ENCODE measurements around the gene LBX1.
A peak's percentile ranks its signal among the peaks of the same experiment; 100 is the strongest.
"Not testable (repeated sequence)": the region's sequence is repeated elsewhere in the genome, so short reads cannot be mapped to it uniquely, and the experiment has no call there.

Gene LBX1

DNA sequence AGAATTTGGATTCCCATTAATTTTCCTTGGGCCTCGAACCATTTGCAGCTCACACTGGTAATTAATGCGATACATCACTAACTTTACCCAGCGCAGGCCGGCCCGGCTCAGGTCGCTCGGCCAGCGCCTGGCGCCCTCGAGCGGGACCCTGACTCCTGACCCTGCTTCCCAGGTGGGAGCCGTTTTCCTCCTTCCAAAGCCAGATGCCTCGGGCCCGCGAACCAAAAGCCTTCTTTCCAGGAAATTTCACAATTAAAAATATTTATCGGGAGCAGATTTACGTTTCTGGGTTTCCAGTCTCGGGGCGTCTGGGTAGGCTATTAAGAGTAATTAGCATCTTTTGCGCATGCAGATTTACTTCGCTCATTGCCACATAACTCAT lies 12.2 kb downstream of the LBX1 start:
- no peaks in the 10 kb centered on the region for H3K36me3 Mint-ChIP-seq (ENCODE audit: low read depth)
- intact Hi-C loops (cut with micrococcal nuclease) = no loop called here
- H3K4me1 Mint-ChIP-seq (ENCODE audit: low read depth) = peaks cover 28% of the 10 kb centered on the region
- no peak overlapping the region for H3K4me3 Mint-ChIP-seq
- no peaks in the 10 kb centered on the region for H3K9me3 Mint-ChIP-seq
- peaks cover 97% of the 10 kb centered on the region for H3K27me3 Mint-ChIP-seq
- H3K27ac Mint-ChIP-seq = no peak overlapping the region

DNA sequence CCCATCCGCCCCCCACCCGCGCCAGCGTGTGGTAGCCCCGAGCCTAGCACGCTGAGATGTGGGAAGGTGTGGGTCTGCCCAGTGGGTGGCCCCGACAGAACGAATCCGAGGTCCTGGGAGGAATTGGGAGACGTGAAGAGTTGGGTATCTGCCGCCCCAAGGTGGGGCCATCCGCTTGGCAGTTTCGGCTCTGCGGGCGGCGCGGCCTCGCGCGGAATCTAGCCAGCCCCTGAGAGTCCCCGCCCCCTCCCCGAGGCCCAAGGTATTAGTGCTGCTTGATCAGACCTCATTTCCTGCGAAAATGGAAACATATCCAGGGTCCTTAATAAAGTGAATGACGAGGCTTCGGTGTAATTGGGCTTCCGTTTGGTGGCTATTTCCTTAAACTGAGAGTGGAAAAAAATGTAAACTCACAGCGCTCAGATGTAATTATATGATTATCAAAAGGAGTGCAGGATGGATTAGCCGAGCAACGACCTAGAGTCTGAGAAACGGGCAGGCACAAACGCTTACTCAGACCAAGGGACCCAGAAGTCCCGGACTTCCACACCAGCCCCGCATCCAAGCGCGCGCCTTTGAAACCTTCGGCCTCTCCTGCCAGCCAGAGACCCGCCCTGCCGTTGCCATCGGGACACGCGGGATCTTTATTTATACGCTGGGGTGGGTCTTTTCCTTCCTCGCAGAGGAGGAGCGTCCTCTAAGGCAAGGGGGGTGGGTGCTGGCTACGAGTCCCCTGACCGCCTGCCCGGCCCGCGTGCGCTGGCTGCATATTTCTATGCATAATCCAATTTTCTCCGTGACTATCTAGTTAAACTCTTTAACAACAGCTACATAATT lies 12.8 kb downstream of the LBX1 start:
- H3K27me3 Mint-ChIP-seq = peaks cover 97% of the 10 kb centered on the region
- H3K36me3 Mint-ChIP-seq (ENCODE audit: low read depth) = no peaks in the 10 kb centered on the region
- no peak overlapping the region for H3K27ac Mint-ChIP-seq
- H3K9me3 Mint-ChIP-seq = no peaks in the 10 kb centered on the region
- intact Hi-C loops (cut with micrococcal nuclease) = no loop called here
- peaks cover 28% of the 10 kb centered on the region for H3K4me1 Mint-ChIP-seq (ENCODE audit: low read depth)
- no peak overlapping the region for H3K4me3 Mint-ChIP-seq

DNA sequence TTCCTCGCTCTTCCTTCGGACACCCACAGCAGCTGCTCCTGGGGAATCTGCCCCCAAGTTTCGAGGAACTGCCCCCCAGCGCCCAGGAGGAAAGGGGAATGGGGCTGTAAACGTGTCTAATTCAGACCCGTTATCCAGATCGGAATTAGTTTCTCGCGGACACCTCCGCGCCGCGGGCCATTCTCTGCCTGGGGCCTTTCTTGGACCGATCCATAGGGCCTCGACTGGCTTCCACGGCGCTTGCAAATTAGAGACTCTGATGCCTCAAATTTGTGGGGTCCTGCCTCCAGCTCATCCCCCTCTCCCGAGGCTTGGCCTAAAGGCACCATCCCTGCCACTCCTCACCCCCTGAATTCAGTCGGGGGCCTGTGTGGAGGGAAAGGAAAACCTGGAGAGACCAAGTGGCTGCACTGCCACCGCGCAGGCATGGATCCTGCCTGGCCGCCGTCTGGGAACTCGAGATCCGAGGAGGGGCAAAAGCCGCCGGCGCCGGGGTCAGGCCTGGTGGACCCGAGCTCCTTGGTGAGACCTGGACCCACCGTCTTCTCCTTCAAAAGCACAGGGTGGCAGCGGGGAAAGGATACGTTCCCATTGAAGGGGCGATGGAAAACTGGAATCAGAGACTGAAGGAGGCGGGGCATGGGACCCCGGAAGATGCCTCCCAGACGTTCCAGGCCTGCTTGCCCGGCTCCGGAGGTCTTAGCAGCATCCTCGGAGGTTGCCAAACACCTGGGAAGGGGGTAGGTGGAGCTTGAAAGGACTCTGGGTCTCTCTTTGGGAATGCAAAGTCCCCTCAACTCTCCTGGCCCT lies 13.7 kb downstream of the LBX1 start:
- H3K4me1 Mint-ChIP-seq (ENCODE audit: low read depth) = peaks cover 28% of the 10 kb centered on the region
- H3K4me3 Mint-ChIP-seq = no peak overlapping the region
- no peak overlapping the region for H3K27ac Mint-ChIP-seq
- peaks cover 97% of the 10 kb centered on the region for H3K27me3 Mint-ChIP-seq
- H3K9me3 Mint-ChIP-seq = no peaks in the 10 kb centered on the region
- no peaks in the 10 kb centered on the region for H3K36me3 Mint-ChIP-seq (ENCODE audit: low read depth)
- intact Hi-C loops (cut with micrococcal nuclease) = loop anchor here (2.0 kb wide), 1 partner anchor 227 kb away; no protein-coding TSS in a partner anchor

DNA sequence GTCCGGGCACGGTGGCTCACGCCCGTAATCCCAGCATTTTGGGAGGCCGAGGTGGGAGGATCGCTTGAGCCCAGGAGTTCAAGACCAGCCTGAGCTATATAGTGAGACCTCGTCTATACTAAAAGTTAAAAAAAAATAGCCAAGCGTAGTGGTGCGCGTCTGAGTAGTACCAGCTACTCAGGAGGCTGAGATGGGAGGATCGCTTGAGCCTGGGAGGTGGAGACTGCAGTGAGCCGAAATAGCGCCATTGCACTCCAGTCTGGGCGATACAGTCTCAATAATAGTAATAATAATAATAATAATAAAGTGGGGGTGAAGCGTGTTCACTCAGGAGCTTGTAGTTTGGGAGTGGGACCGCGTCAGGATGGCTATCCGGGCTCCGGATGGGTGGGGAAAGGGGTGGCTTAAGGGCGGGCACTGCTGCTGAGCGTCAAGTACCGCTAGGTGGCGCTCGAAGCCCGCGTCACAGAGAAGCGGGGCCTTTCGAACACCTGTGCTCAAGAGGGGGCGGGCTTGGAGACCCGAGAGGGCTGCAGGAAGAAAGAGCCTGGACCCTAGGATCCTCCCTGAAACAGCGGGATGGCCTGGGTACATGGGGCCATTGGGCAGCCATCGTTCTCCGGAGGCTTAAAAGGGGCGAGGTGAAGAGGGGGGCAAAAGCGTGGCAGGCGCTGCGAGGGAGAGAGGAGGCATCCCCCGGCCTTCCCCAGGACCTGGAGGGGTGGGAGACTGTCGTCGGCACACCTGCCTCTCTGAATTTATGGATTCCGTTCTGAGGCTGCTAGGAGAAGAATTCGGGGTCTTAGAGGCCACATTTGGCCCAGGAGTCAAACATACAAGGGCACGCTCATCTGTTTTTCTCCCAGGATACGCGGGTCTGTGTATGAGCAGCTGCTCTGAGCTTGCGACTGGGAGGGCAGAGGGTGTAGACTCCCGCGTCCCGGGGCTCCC lies 14.5 kb downstream of the LBX1 start:
- Mint-ChIP-seq H3K27me3 (peaks cover 96% of the 10 kb centered on the region), H3K36me3 (ENCODE audit: low read depth) (no peaks in the 10 kb centered on the region), H3K9me3 (no peaks in the 10 kb centered on the region), H3K4me3 (peak overlapping the region; percentile 59), H3K27ac (no peak overlapping the region), H3K4me1 (ENCODE audit: low read depth) (peaks cover 28% of the 10 kb centered on the region)
- intact Hi-C loops (cut with micrococcal nuclease) = loop anchor here (2.0 to 5.0 kb wide), 3 partner anchors 78 to 568 kb away; partner anchors contain the start of gene NPM3

DNA sequence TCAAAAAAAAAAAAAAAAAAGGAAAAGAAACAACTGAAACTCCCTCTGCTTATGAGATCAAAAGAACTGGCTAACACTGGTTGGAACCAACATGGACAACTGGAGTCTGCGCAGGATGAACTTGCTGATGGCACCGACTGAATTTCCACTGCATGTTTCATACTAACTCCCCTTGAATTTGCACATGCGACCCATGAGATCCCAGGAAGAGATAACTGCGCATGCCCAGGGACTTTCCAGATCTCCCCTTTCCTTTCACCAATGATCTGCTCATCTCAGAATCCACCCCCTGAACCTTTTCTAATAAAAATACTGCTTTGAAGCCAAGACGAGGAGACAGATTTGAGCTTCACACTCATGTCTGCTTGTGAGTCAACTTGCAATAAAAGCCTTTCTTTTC lies 20.7 kb downstream of the LBX1 start:
- Mint-ChIP-seq H3K4me3 (no peak overlapping the region), H3K4me1 (ENCODE audit: low read depth) (peaks cover 4% of the 10 kb centered on the region), H3K36me3 (ENCODE audit: low read depth) (no peaks in the 10 kb centered on the region), H3K27ac (no peak overlapping the region), H3K27me3 (peaks cover 87% of the 10 kb centered on the region), H3K9me3 (no peaks in the 10 kb centered on the region)
- intact Hi-C loops (cut with micrococcal nuclease) = no loop called here

DNA sequence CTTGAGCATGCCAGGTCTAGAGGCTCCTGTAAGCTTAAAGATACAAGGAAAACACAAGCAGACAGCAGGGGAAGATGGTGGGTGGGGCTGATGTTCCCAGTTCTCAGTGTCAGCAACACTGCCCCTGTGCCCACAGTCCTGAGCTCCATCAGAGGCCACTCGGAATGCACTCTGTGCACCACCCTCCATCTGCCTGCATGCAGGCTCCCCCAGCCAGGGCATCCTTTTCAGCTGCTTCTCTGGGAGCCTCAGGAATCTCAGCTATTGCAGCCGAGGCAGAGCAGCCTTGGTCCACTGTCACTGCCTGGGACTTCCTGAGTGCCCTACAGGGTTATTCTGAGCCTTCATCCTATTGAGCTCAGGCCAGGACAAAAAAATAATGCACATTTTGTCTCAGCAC lies 22.2 kb downstream of the LBX1 start:
- H3K4me3 Mint-ChIP-seq = no peak overlapping the region

DNA sequence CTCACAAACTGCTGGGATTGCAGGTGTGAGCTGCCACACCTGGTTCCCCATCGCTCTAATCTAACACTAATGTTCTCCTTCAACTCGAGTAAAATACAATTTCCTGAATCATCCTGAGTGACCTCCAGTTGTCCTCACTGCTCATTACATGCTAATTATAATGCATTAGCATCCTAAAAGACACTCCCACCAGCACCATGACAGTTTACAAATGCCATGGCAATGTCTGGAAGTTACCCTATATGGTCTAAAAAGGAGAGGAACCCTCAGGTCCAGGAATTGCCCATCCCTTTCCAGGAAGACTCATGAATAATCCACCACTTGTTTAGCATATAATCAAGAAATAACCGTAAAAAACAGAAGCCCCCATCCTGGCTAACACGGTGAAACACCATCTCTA lies 26.6 kb downstream of the LBX1 start:
- H3K36me3 Mint-ChIP-seq (ENCODE audit: low read depth); H3K4me1 Mint-ChIP-seq (ENCODE audit: low read depth); H3K4me3 Mint-ChIP-seq; H3K9me3 Mint-ChIP-seq; intact Hi-C loops (cut with micrococcal nuclease); H3K27ac Mint-ChIP-seq: not testable (repeated sequence)
- H3K27me3 Mint-ChIP-seq = peaks cover 75% of the 10 kb centered on the region

More for the DNA sequence above, 22.2 kb downstream of the LBX1 start:
- intact Hi-C loops (cut with micrococcal nuclease) = no loop called here
- Mint-ChIP-seq H3K4me1 (ENCODE audit: low read depth) (no peaks in the 10 kb centered on the region), H3K27me3 (peaks cover 85% of the 10 kb centered on the region), H3K9me3 (no peaks in the 10 kb centered on the region), H3K36me3 (ENCODE audit: low read depth) (no peaks in the 10 kb centered on the region), H3K27ac (no peak overlapping the region)

DNA sequence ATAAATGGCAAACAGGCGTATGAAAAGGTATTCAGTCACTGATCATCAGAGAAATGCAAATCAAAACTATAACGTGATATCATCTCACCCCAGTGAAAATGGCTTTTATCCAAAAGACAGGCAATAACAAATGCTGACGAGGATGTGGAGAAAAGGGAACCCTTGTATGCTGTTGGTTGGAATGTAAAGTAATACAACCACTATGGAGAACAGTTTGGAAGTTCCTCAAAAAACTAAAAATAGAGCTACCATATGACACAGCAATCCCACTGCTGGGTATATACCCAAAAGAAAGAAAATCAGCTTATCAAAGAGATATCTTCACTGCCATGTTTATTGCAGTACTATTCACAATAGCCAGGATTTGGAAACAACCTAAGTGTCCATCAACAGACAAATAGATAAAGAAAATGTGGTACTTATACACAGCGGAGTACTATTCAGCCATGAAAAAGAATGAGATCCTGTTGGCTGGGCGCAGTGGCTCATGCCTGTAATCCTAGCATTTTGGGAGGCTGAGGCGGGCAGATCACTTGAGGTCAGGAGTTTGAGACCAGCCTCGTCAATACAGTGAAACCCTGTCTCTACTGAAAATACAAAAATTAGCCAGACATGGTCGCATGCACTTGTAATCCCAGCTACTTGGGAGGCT lies 30.8 kb downstream of the LBX1 start:
- H3K4me1 Mint-ChIP-seq (ENCODE audit: low read depth); H3K4me3 Mint-ChIP-seq; H3K36me3 Mint-ChIP-seq (ENCODE audit: low read depth); intact Hi-C loops (cut with micrococcal nuclease); H3K9me3 Mint-ChIP-seq; H3K27ac Mint-ChIP-seq: not testable (repeated sequence)
- H3K27me3 Mint-ChIP-seq = peaks cover 64% of the 10 kb centered on the region

DNA sequence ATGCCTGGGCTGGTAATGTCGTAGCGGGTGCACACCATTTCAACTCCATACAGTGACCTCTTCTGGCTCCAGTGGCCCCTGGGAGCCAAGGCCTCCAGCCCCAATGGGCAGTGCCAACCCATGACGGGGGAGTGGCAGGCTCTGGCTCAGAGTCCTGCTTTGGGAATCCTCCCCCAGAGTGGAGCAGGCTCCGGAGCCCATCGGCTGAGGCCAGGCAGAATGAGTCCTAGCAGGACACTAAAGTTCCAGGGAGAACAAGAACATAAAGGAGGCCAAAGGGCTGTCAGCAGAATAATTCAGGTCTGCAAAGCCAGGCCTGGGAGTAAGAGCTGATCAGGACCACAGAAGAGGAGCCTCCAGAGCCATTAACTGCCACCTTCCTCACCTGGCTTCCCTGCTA lies 33.3 kb downstream of the LBX1 start:
- Mint-ChIP-seq H3K27ac (no peak overlapping the region), H3K27me3 (peaks cover 53% of the 10 kb centered on the region), H3K4me3 (no peak overlapping the region), H3K36me3 (ENCODE audit: low read depth) (no peaks in the 10 kb centered on the region), H3K9me3 (no peaks in the 10 kb centered on the region), H3K4me1 (ENCODE audit: low read depth) (peaks cover 5% of the 10 kb centered on the region)
- intact Hi-C loops (cut with micrococcal nuclease) = no loop called here

DNA sequence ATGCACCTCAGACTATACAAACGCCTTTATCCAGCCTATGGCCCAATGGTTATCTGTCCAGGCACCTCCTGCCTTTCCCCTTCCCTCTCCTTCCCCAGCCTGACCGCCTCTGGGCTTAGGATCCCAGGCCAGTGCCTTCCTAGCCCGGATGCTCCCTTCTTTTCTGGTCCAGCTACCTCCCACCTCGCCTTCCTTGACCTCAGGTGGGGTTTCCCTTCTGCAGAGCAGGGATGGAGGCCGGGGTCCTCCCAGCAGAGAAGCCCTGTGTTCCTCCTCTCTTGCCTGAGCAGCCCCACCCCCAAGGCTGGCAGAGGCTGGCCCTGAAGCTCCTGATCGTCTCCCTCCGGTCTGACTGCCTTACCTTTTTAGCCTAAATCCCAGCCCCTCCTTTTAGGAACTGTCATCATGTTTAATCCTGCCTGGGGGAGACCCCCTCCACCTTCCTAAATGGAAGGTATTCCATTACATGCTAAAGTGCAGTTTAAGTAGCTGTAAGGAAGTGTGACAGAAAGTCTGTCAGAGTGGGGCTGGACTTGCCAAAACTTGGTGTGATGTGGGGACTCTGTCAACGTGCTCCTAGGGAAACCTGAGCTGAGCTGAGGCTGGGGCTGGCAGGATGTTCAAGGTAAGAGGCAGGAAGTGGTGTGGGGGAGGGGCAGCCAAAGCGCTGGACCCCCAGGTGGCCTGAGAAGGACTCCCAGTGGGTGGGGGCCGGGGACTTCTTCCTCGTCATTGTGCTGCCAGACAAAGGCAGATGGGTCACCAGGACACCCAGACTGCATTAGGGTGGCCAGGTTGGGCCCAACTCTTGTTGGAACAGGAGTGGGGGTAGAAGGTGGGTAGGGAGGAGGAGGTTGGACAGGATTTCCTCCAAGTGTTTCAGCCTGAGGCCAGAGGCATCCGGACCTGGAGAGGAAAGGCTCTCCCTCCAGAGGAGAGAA lies 39.5 kb downstream of the LBX1 start:
- no peak overlapping the region for H3K4me3 Mint-ChIP-seq
- no peaks in the 10 kb centered on the region for H3K9me3 Mint-ChIP-seq
- intact Hi-C loops (cut with micrococcal nuclease) = no loop called here
- no peak overlapping the region for H3K27ac Mint-ChIP-seq
- H3K27me3 Mint-ChIP-seq = peaks cover 27% of the 10 kb centered on the region
- no peaks in the 10 kb centered on the region for H3K36me3 Mint-ChIP-seq (ENCODE audit: low read depth)
- no peaks in the 10 kb centered on the region for H3K4me1 Mint-ChIP-seq (ENCODE audit: low read depth)

DNA sequence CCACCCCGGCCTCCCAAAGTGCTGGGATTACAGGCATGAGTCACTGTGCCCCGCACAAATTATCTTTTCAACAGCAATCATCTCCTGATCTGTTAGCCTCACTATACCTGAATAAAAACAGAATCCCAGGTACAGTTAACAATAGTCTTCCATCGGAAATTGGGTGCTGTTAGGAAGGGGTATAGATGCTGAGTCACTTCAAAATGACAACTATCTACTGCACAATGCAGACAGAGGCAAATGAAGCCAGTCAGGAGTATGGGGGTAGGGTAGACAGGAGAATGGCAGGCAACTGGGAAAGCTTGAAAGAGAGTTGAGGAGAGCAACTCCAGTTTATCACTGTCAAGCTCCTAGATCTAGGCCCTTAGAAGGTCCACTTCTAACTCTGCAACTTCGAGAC lies 40.3 kb downstream of the LBX1 start:
- no peaks in the 10 kb centered on the region for H3K4me1 Mint-ChIP-seq (ENCODE audit: low read depth)
- H3K9me3 Mint-ChIP-seq = no peaks in the 10 kb centered on the region
- H3K4me3 Mint-ChIP-seq = no peak overlapping the region
- peaks cover 27% of the 10 kb centered on the region for H3K27me3 Mint-ChIP-seq
- intact Hi-C loops (cut with micrococcal nuclease) = no loop called here
- no peaks in the 10 kb centered on the region for H3K36me3 Mint-ChIP-seq (ENCODE audit: low read depth)
- H3K27ac Mint-ChIP-seq = no peak overlapping the region

DNA sequence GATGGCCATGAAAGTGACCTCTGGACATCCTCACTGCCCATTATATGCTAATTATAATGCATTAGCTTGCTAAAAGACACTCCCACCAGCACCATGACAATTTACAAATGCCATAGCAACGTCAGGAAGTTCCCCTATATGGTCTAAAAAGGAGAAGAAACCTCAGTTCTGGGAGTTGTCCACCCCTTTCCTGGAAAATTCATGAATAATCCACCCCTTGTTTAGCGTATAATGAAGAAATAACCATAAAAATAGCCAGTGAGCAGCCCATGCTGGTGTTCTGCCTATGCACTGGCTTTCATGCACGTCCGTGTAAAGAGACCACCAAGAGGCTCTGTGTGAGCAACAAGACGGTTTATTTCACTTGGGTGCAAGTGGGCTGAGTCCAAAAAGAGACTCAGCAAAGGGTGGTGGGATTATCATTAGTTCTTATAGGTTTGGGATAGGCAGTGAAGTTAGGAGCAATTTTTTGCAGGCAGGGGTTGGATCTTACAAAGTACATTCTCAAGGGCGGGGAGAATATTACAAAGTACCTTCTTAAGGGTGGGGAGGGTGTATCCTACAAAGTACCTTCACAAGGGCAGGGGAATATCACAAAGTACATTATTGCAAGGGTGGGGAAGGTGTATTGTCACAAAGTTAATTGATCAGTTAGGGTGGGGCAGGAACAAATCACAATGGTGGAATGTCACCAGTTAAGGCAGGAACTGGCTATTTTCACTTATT lies 45.6 kb downstream of the LBX1 start:
- Mint-ChIP-seq H3K27me3 (peaks cover 26% of the 10 kb centered on the region), H3K4me1 (ENCODE audit: low read depth) (no peaks in the 10 kb centered on the region), H3K4me3 (no peak overlapping the region), H3K36me3 (ENCODE audit: low read depth) (no peaks in the 10 kb centered on the region), H3K9me3 (no peaks in the 10 kb centered on the region), H3K27ac (no peak overlapping the region)
- intact Hi-C loops (cut with micrococcal nuclease) = no loop called here
